ENCODE results near the gene FNDC7.
"Not testable (repeated sequence)": the region's sequence is repeated elsewhere in the genome, so short reads cannot be mapped to it uniquely, and the experiment has no call there.

The FNDC7 gene

GRCh38 chr1:108712606-108713150 lies at the start of gene FNDC7:
Gene FNDC7 (plus strand): TSS chr1:108712908. CDS start chr1:108712934, 26 bp downstream.
- no peak for DNase-seq

GRCh38 chr1:108663074-108663473 lies 49.6 kb upstream of the FNDC7 start:
- DNase-seq: no peak

GRCh38 chr1:108664481-108664880 lies 48.2 kb upstream of the FNDC7 start:
- no peak for DNase-seq

GRCh38 chr1:108665067-108665466 lies 47.6 kb upstream of the FNDC7 start:
- no peak for DNase-seq

GRCh38 chr1:108665771-108666170 lies 46.9 kb upstream of the FNDC7 start:
- no peak for DNase-seq

GRCh38 chr1:108667422-108667821 lies 45.3 kb upstream of the FNDC7 start:
- DNase-seq: not testable (repeated sequence)

- DNase-seq: no peak
These were observed 43.9 kb upstream of the FNDC7 start for GRCh38 chr1:108668777-108669176.

GRCh38 chr1:108669679-108670078 lies 43.0 kb upstream of the FNDC7 start:
- no peak for DNase-seq

- no peak for DNase-seq
These were observed 42.5 kb upstream of the FNDC7 start for GRCh38 chr1:108670131-108670773.

- DNase-seq: no peak
These were observed 41.6 kb upstream of the FNDC7 start for GRCh38 chr1:108671143-108671542.

- no peak for DNase-seq
These were observed 34.0 kb upstream of the FNDC7 start for GRCh38 chr1:108678706-108679105.

GRCh38 chr1:108679586-108680213 lies 33.0 kb upstream of the FNDC7 start:
- no peak for DNase-seq

GRCh38 chr1:108681701-108682100 lies 31.0 kb upstream of the FNDC7 start:
- not testable (repeated sequence) for DNase-seq

- DNase-seq: no peak
These were observed 27.2 kb upstream of the FNDC7 start for GRCh38 chr1:108685529-108685928.

- no peak for DNase-seq
These were observed 25.9 kb upstream of the FNDC7 start for GRCh38 chr1:108686614-108687313.

GRCh38 chr1:108691128-108691941 lies 21.4 kb upstream of the FNDC7 start:
- no peak for DNase-seq

GRCh38 chr1:108691942-108692723 lies 20.6 kb upstream of the FNDC7 start, which contains the start of gene PRPF38B:
Gene PRPF38B (plus strand): TSS chr1:108692310. CDS start chr1:108692592, 282 bp downstream.
- DNase-seq: peak; percentile 90

- DNase-seq: peak; percentile 42
These were observed 19.7 kb upstream of the FNDC7 start for GRCh38 chr1:108692724-108693655.

GRCh38 chr1:108695535-108695934 lies 17.2 kb upstream of the FNDC7 start:
- no peak for DNase-seq

Data from activated CD4-positive, CD25-positive, alpha-beta regulatory T cell treated with anti-CD3 and anti-CD28 coated beads, Interleukin-2, amount 50 U/mL, for 72 hours (primary cell).